ENCODE data around the gene SERGEF. TPM values are rescaled to one million over a fixed set of nuclear protein-coding genes. Genes with fewer than 3 reads are reported as not detected.

The SERGEF gene
- total and polyA plus RNA-seq, 9 donors, result 42.0 to 76.3 (median 59.7) TPM

- H3K4me3 ChIP-seq, result no peak overlapping the region
- 33 to 41% (median 36%) methylated on average over 4 of the region's 4 CpGs for WGBS, 3 donors
- peaks cover 4% of the 10 kb centered on the region for H3K4me1 ChIP-seq (ENCODE audit: insufficient read depth)
- H3K27me3 ChIP-seq, result no peaks in the 10 kb centered on the region
- no peaks in the 10 kb centered on the region for H3K36me3 ChIP-seq
- H3K27ac ChIP-seq, result no peak overlapping the region
- no peaks in the 10 kb centered on the region for H3K9me3 ChIP-seq
- no peak for TF ChIP-seq POLR2A (IDR thresholded peaks at IDR 0.05)
- TF ChIP-seq CTCF (IDR thresholded peaks at IDR 0.05), result no peak
- no peak for TF ChIP-seq EP300 (IDR thresholded peaks at IDR 0.05)
- intact Hi-C loops (cut with DNase I), result no loop called here
- no peak for DNase-seq
Measured at GRCh38 chr11:17821648-17822400, 191.0 kb downstream of the SERGEF start.

- no peak overlapping the region for H3K4me3 ChIP-seq
- WGBS, 3 donors, result 26 to 36% (median 27%) methylated on average over 4 of the region's 4 CpGs
- intact Hi-C loops (cut with DNase I), result no loop called here
- H3K4me1 ChIP-seq (ENCODE audit: insufficient read depth), result peaks cover 5% of the 10 kb centered on the region
- no peak for DNase-seq
- H3K27me3 ChIP-seq, result no peaks in the 10 kb centered on the region
- TF ChIP-seq CTCF (IDR thresholded peaks at IDR 0.05) (no peak), EP300 (IDR thresholded peaks at IDR 0.05) (no peak), POLR2A (IDR thresholded peaks at IDR 0.05) (no peak)
- H3K9me3 ChIP-seq, result no peaks in the 10 kb centered on the region
- no peak overlapping the region for H3K27ac ChIP-seq
- H3K36me3 ChIP-seq, result no peaks in the 10 kb centered on the region
Measured at GRCh38 chr11:17816232-17816931, 196.5 kb downstream of the SERGEF start.

- H3K4me1 ChIP-seq (ENCODE audit: insufficient read depth), result peaks cover 5% of the 10 kb centered on the region
- H3K9me3 ChIP-seq, result no peaks in the 10 kb centered on the region
- H3K27me3 ChIP-seq, result no peaks in the 10 kb centered on the region
- 95 to 100% (median 96%) methylated on average over 1 of the region's 1 CpG for WGBS, 3 donors
- no peaks in the 10 kb centered on the region for H3K36me3 ChIP-seq
- no peak for DNase-seq
- H3K4me3 ChIP-seq, result no peak overlapping the region
- TF ChIP-seq EP300 (IDR thresholded peaks at IDR 0.05) (no peak), POLR2A (IDR thresholded peaks at IDR 0.05) (no peak), CTCF (IDR thresholded peaks at IDR 0.05) (no peak)
- intact Hi-C loops (cut with DNase I), result no loop called here
- H3K27ac ChIP-seq, result no peak overlapping the region
Measured at GRCh38 chr11:17814546-17814945, 198.3 kb downstream of the SERGEF start.

GRCh38 chr11:17813391-17814059, 199.3 kb downstream of the SERGEF start:
- intact Hi-C loops (cut with DNase I), result no loop called here
- no peaks in the 10 kb centered on the region for H3K27me3 ChIP-seq
- WGBS, 3 donors, result 55 to 66% (median 58%) methylated on average over 2 of the region's 2 CpGs
- peaks cover 5% of the 10 kb centered on the region for H3K4me1 ChIP-seq (ENCODE audit: insufficient read depth)
- H3K27ac ChIP-seq, result no peak overlapping the region
- no peak for DNase-seq
- TF ChIP-seq EP300 (IDR thresholded peaks at IDR 0.05) (no peak), POLR2A (IDR thresholded peaks at IDR 0.05) (no peak), CTCF (IDR thresholded peaks at IDR 0.05) (no peak)
- H3K36me3 ChIP-seq, result no peaks in the 10 kb centered on the region
- H3K9me3 ChIP-seq, result no peaks in the 10 kb centered on the region
- H3K4me3 ChIP-seq, result no peak overlapping the region

Measured in ovary (tissue), 9 donors.